ENCODE measurements around the gene MS4A7.

- TF ChIP-seq POLR2A (IDR thresholded peaks at IDR 0.05) (no peak), CTCF (IDR thresholded peaks at IDR 0.05) (no peak)
Observed at GRCh38 chr11:60394666-60395380, 16.5 kb downstream of the MS4A7 start.

Measured in gastroesophageal sphincter (tissue), 3 donors.